Dendritic cell treated with granulocyte-macrophage colony-stimulating factor and Interleukin-4, amounts not matched to agents 40 ng/mL and 50 ng/mL, for 4 days (primary cell): ENCODE measurements around the gene OPTC.
A peak's percentile ranks its signal among the peaks of the same experiment; 100 is the strongest.

Source experiments
- H3K27ac Mint-ChIP-seq: one replicate; pipeline ENCODE4 v1.8.0; 2022; ENCODE audit warnings: mild to moderate bottlenecking, mixed read lengths
- H3K27me3 Mint-ChIP-seq: one replicate; pipeline ENCODE4 v1.8.0; 2022; ENCODE audit warnings: mild to moderate bottlenecking, mixed read lengths
- H3K36me3 Mint-ChIP-seq: one replicate; pipeline ENCODE4 v1.8.0; 2022; ENCODE audit warnings: low read depth, mixed read lengths
- H3K4me1 Mint-ChIP-seq: one replicate; pipeline ENCODE4 v1.8.0; 2022; ENCODE audit warnings: low read depth, mixed read lengths
- H3K4me3 Mint-ChIP-seq: one replicate; pipeline ENCODE4 v1.8.0; 2022; ENCODE audit warnings: mild to moderate bottlenecking, moderate library complexity, mixed read lengths
- H3K9me3 Mint-ChIP-seq: one replicate; pipeline ENCODE4 v1.8.0; 2022; ENCODE audit warnings: mixed read lengths
- intact Hi-C: fragments of 100-400 bp; cut with micrococcal nuclease; formaldehyde crosslinking; loops from one replicate; pipeline ENCODE4 v1.15.0; 2022

Gene OPTC

DNA sequence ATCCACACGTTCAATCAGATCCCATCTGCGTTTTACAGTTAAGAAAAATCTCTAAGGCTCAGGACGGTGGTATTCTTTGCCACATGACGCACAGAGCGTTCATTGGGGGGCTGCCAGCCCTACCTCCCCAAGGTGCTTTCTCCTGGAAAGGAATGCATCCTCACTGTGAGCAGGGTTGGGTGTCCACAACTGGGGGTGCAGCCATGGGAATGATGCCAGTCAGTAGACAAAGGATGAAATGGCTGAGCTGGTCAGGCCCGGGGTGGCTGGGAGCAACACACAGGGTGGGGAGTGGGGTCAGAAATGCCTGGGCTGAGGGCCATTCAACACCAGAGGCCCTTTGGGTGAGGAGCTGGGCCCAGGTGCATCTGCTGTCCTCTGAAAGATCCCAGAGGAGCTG lies 25.9 kb downstream of the OPTC start:
- Mint-ChIP-seq H3K4me3 (no peak overlapping the region), H3K27me3 (peaks cover 11% of the 10 kb centered on the region), H3K4me1 (peaks cover 42% of the 10 kb centered on the region), H3K27ac (no peak overlapping the region), H3K9me3 (no peaks in the 10 kb centered on the region), H3K36me3 (no peaks in the 10 kb centered on the region)
- intact Hi-C loops: no loop called here

DNA sequence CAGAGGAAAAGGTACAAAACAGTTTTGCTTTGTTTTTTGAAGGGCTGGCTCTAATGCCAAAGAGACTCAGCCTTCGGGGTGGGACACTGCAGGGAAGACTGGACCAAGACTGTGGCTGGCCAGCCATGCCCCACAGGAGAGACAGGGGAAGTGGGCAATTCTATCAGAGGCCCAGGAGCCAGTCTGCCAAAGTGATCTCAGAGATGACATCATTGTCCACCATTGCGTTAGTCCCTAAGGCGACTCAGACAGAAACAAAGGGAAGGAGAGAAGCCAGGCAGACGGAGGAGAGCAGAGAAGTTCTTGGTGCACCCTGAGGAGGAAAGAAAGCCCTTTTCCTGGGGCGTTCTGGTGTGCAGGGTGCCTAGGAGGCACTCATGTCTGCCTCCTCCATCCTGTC lies 26.4 kb downstream of the OPTC start:
- no peaks in the 10 kb centered on the region for H3K36me3 Mint-ChIP-seq
- H3K4me1 Mint-ChIP-seq: peaks cover 38% of the 10 kb centered on the region
- no peak overlapping the region for H3K27ac Mint-ChIP-seq
- H3K4me3 Mint-ChIP-seq: no peak overlapping the region
- intact Hi-C loops: no loop called here
- no peaks in the 10 kb centered on the region for H3K9me3 Mint-ChIP-seq
- peaks cover 7% of the 10 kb centered on the region for H3K27me3 Mint-ChIP-seq

DNA sequence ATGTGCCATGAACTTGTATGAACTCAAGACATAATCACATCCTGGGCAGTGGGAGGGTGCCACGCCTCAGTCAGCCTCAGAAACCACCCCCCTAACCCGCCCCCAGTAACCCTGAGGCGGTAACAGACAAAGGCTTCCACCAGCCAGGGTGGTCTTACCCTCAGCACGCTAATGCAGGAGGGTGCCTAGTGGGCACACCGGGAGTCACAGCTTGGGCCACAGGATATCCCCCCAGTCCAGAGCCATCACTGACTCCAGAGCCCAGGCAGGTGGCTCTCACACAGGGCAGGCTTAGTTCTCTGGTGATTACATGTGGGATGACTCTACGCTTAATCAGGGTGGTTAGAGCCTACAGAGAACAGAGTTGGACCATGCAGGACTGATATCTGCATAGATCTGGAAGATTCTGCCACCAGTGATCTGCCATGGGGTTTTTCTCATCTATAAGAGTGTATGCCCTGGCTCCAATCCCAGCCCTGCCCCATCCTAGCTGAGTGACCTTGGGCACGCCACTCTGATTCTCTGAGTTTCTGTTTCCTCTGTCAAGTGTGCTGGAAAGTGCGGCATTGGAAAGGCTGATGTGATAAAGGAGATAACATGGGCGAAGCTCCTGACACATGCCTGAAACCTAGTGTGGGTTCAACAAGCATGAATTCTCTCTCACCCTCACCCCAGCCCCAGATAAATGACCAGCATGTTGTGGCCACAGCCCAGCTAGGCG lies 27.3 kb downstream of the OPTC start:
- peaks cover 3% of the 10 kb centered on the region for H3K27me3 Mint-ChIP-seq
- H3K36me3 Mint-ChIP-seq: no peaks in the 10 kb centered on the region
- H3K9me3 Mint-ChIP-seq: no peaks in the 10 kb centered on the region
- peaks cover 32% of the 10 kb centered on the region for H3K4me1 Mint-ChIP-seq
- H3K4me3 Mint-ChIP-seq: no peak overlapping the region
- H3K27ac Mint-ChIP-seq: no peak overlapping the region
- intact Hi-C loops: no loop called here

DNA sequence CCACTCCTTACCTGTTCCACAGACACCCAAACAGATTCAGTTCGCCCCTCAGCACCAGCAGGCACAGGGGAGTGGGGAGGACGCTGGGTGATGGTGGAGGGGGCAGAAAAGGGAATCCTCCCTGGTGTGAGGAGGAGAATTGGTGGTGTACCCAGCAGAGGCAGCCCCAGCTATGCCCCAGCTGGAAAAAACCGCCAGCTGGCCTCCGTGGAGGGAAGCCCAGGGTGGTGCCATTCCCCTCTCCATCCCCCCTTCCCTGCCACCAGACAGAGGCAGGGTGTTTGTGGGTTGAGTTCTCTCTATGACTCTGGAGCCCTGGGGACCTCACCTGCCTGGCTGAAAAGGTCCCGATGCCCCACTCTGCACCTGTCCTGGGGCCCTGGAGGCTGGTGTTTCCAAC lies 27.9 kb downstream of the OPTC start:
- Mint-ChIP-seq H3K36me3 (no peaks in the 10 kb centered on the region), H3K27me3 (peaks cover 3% of the 10 kb centered on the region), H3K27ac (no peak overlapping the region), H3K9me3 (no peaks in the 10 kb centered on the region), H3K4me1 (peaks cover 35% of the 10 kb centered on the region), H3K4me3 (no peak overlapping the region)
- intact Hi-C loops: no loop called here

DNA sequence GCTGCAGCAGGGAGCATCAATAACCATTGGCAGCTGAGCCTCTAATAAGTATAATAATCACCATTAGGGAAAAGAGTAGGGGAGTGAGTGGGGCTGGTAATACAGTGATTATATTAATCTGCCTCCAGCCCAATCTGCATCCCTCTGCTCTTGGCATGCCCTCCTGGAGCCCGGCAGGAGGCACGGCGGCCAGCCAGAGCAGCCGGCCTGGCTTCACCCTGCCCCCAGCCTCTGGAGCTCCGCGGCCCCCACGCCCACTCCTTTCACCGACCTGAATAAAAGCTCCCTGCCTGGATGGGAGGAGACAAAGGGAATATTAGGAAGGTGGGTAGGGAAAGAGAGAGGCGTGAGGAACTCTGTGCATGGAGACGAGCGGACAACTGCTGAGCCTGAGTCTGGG lies 28.3 kb downstream of the OPTC start:
- Mint-ChIP-seq H3K4me3 (no peak overlapping the region), H3K36me3 (no peaks in the 10 kb centered on the region), H3K27me3 (peaks cover 3% of the 10 kb centered on the region), H3K27ac (no peak overlapping the region), H3K9me3 (no peaks in the 10 kb centered on the region), H3K4me1 (peaks cover 39% of the 10 kb centered on the region)
- intact Hi-C loops: no loop called here

DNA sequence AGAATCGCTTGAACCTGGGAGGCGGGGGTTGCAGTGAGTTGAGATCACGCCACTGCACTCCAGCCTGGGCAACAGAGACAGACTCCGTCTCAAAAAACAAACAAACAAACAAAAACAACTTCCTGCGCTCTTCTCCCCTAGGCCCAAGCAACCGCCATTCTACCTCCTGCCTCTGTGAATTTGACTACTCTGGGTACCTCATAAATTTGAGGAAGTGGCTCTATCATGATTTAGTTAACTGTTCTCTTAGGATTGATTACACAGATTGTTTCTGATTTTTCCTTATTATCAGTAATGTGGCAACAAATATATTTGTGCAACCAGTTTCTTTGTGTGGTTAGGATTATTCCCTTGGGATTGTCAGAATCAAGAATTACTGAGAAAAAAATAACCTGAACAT lies 29.7 kb downstream of the OPTC start:
- H3K27me3 Mint-ChIP-seq: peaks cover 2% of the 10 kb centered on the region
- no peaks in the 10 kb centered on the region for H3K9me3 Mint-ChIP-seq
- intact Hi-C loops: no loop called here
- no peaks in the 10 kb centered on the region for H3K36me3 Mint-ChIP-seq
- no peak overlapping the region for H3K27ac Mint-ChIP-seq
- peaks cover 40% of the 10 kb centered on the region for H3K4me1 Mint-ChIP-seq
- no peak overlapping the region for H3K4me3 Mint-ChIP-seq

DNA sequence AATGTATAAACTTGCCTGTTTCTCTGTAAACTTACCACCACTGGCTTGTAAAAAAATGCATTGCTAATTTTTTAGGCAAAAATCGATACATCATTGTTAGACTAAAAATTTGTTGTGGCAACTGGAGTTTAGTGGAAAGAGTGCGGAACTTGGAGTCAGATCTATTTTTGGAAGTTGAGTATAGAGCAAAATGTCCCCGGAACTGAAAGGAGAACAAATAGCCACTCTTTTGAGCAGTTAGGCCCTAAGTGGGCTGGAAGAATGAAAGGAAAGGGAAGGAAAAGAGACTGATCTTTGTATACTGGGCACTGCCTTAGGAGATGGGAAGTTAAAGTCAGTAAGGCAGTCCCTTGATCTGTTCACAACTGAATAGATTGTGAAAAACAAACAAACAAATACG lies 30.2 kb downstream of the OPTC start:
- intact Hi-C loops: no loop called here
- H3K9me3 Mint-ChIP-seq: no peaks in the 10 kb centered on the region
- no peak overlapping the region for H3K27ac Mint-ChIP-seq
- H3K27me3 Mint-ChIP-seq: peaks cover 2% of the 10 kb centered on the region
- H3K4me3 Mint-ChIP-seq: no peak overlapping the region
- H3K36me3 Mint-ChIP-seq: no peaks in the 10 kb centered on the region
- peaks cover 45% of the 10 kb centered on the region for H3K4me1 Mint-ChIP-seq

DNA sequence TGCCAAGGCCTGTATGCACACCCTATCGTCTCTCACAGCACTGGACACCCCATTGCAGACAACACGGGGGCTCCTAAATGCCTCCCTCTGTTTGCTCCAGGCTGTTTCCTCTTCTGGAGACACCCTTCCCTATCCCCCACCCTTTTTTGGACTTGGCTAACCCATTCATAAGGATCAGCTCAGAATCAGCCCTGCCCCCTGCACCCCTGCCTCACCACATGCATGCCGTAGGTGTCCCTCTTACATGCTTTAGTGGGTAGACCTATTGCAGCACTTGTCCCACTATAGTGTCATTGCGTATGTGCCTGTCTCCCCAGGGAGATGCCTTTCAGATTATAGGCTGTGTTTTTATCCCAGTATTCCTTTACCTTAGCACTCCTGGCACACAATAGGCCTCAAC lies 30.9 kb downstream of the OPTC start:
- no peak overlapping the region for H3K4me3 Mint-ChIP-seq
- no peaks in the 10 kb centered on the region for H3K36me3 Mint-ChIP-seq
- peaks cover 2% of the 10 kb centered on the region for H3K27me3 Mint-ChIP-seq
- intact Hi-C loops: no loop called here
- H3K9me3 Mint-ChIP-seq: no peaks in the 10 kb centered on the region
- H3K4me1 Mint-ChIP-seq: peaks cover 50% of the 10 kb centered on the region
- no peak overlapping the region for H3K27ac Mint-ChIP-seq

DNA sequence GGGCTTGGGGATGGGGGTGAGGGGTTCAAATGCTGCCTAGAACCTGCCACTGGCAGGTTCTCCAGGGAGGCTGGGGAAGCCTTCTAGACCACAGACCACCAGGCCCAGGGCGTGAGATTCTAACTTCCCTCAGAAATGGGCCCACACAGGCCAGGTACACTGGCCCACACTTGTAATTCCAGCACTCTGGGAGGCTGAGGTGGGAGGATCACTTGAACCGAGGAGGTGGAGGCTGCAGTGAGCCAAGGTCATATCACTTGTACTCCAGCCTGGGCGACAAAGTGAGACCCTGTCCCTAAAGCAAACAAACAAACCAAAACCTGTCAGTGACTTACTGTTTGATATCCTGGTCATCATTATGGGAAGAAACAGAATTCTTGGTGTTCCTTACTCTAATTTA lies 31.7 kb downstream of the OPTC start:
- intact Hi-C loops: no loop called here
- no peaks in the 10 kb centered on the region for H3K9me3 Mint-ChIP-seq

DNA sequence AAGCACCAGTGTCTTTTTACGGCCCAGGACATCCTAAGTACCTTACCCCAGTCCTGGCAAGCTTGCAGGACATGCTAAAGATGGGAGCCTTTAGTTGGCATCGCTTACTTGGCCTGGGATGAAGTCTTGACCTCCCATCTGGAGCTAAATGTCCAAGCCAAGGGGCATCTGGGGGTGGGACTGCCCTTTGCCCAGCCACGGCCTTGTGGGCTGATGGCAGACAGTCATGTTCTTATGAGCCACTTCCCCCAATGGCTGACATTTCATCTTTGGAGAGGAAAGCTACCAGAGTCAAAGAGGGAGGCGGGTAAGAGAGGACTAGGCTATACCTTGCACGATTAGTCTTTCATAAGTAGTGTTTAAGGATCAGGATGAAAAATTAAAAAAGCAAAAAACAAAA lies 32.2 kb downstream of the OPTC start:
- peaks cover 39% of the 10 kb centered on the region for H3K4me1 Mint-ChIP-seq
- no peak overlapping the region for H3K4me3 Mint-ChIP-seq
- intact Hi-C loops: no loop called here

More for the DNA sequence above, 31.7 kb downstream of the OPTC start:
- Mint-ChIP-seq H3K4me3 (no peak overlapping the region), H3K27me3 (peaks cover 2% of the 10 kb centered on the region), H3K36me3 (no peaks in the 10 kb centered on the region), H3K27ac (no peak overlapping the region), H3K4me1 (peaks cover 42% of the 10 kb centered on the region)

DNA sequence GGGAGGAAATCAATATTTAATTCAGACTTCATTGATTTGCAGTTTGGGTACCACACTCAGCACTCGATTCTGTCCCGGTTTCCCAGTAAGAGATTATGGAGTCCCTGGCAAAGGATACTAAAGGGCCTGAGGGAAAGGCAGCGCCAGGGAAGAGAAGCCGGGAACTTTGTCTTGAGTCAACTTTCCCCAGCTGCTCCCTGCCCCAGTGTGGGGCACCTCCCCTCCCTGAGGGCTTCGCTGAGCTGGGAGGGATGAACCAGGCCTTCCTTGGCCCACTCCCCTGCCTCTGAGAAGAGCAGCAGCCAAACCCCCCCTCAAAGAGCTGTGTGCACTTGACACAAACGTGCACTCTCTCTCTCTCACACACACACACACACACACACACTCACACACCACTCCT lies 32.6 kb downstream of the OPTC start:
- H3K4me3 Mint-ChIP-seq: no peak overlapping the region
- H3K4me1 Mint-ChIP-seq: peaks cover 34% of the 10 kb centered on the region
- H3K27me3 Mint-ChIP-seq: peaks cover 2% of the 10 kb centered on the region
- H3K36me3 Mint-ChIP-seq: no peaks in the 10 kb centered on the region
- no peaks in the 10 kb centered on the region for H3K9me3 Mint-ChIP-seq
- intact Hi-C loops: no loop called here
- peak overlapping the region; percentile 3 for H3K27ac Mint-ChIP-seq

More for the DNA sequence above, 32.2 kb downstream of the OPTC start:
- H3K27me3 Mint-ChIP-seq: peaks cover 2% of the 10 kb centered on the region
- no peaks in the 10 kb centered on the region for H3K9me3 Mint-ChIP-seq
- no peaks in the 10 kb centered on the region for H3K36me3 Mint-ChIP-seq
- no peak overlapping the region for H3K27ac Mint-ChIP-seq

DNA sequence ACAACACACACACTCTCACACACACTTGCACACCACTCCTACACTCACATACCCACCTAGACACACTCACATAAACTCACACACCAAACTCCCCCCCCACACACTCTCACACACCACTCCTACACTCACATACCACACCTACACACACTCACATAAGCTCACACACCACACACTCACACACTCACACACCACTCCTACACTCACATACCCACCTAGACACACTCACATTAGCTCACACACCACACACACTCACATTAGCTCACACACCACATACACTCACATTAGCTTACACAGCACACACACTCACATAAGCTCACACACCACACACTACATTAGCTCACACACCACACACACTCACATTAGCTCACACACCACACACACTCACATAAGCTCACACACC lies 33.1 kb downstream of the OPTC start:
- intact Hi-C loops: no loop called here

DNA sequence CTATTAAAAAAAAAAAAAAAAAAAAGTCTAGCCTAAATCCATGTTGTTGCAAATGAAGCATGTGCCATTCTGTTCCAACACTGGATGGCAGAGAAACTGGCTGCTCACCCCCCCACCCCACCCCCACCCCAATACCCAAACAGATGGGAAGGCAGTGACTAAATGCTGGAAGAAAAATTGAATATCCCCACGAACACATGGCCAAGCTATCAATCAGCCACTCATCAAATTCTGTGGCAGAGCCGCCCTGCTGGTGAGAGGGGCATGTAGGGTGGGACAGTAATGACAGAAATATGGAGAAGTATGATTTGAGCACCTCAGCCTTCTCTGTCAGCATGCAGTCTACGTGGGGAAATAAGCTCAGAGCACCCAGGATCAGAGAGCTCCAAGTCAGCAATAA lies 34.1 kb downstream of the OPTC start:
- no peaks in the 10 kb centered on the region for H3K9me3 Mint-ChIP-seq
- no peak overlapping the region for H3K4me3 Mint-ChIP-seq
- intact Hi-C loops: no loop called here
- no peaks in the 10 kb centered on the region for H3K27me3 Mint-ChIP-seq
- H3K36me3 Mint-ChIP-seq: no peaks in the 10 kb centered on the region
- H3K4me1 Mint-ChIP-seq: peaks cover 33% of the 10 kb centered on the region
- no peak overlapping the region for H3K27ac Mint-ChIP-seq

More for the DNA sequence above, 33.1 kb downstream of the OPTC start:
- Mint-ChIP-seq H3K36me3 (no peaks in the 10 kb centered on the region), H3K27me3 (no peaks in the 10 kb centered on the region), H3K9me3 (no peaks in the 10 kb centered on the region), H3K27ac (peak overlapping the region; percentile 3), H3K4me1 (peaks cover 33% of the 10 kb centered on the region), H3K4me3 (no peak overlapping the region)

DNA sequence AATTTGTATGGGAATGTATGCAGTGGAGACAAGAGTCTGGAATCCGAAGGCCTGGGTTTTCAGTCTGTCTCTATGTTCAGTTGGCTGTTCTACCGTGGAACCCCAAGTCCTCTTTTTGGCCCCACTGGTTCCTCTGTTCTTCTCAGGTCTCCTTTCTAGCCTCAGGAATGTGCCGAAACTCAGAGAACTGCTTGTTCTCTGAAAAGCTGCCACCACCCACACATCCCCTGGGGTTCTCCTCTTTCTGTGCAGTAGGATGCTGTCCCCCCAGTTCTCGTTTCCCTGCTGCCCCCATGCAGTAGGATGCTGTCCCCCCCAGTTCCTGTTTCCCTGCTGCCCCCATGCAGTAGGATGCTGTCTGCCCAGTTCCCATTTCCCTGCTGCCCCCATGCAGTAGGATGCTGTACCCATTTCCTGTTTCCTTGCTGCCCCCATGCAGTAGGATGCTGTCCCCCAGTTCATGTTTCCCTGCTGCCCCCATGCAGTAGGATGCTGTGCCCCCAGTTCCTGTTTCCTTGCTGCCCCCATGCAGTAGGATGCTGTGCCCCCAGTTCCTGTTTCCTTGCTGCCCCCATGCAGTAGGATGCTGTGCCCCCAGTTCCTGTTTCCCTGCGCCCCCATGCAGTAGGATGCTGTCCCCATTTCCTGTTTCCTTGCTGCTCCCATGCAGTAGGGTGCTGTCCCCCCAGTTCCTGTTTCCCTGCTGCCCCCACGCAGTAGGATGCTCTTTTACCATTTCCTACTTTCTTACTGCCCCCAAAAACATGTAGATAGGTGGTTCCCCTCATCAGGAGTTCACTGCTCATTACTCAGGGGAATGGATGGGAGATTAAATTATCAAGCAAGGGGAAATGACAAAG lies 35.3 kb downstream of the OPTC start:
- Mint-ChIP-seq H3K36me3 (no peaks in the 10 kb centered on the region), H3K27ac (no peak overlapping the region), H3K4me3 (no peak overlapping the region), H3K4me1 (peaks cover 30% of the 10 kb centered on the region), H3K27me3 (no peaks in the 10 kb centered on the region), H3K9me3 (no peaks in the 10 kb centered on the region)
- intact Hi-C loops: no loop called here
